CD14-positive monocyte (primary cell): Measurements from ENCODE around the gene LIG4. TPM values are rescaled to one million over a fixed set of nuclear protein-coding genes. Genes with fewer than 3 reads are reported as not detected.

Experiments
- DNase-seq, 3 donors: peaks; one replicate each; pipeline ENCODE4 v3.0.0-alpha.2; 2011 to 2022
- H2AFZ ChIP-seq: 2 replicates; pipeline ENCODE4 v1.6.0; 2012; ENCODE audit warnings: mild to moderate bottlenecking, low read depth, low read length, inconsistent platforms; ENCODE audit not compliant: insufficient read depth, poor library complexity, severe bottlenecking
- H3K27ac ChIP-seq, 2 donors: 1 replicate in 1 of 2; 2 replicates in 1 of 2; pipeline ENCODE4 v1.5.1; 2012 to 2013; ENCODE audit warnings: low read length in 2 of 2, control low read depth in 1 of 2, inconsistent platforms in 1 of 2, low read depth in 1 of 2, mild to moderate bottlenecking in 1 of 2
- H3K27me3 ChIP-seq, 2 donors: one replicate each; pipeline versions ENCODE4 v1.6.0 to v1.6.1; 2011 to 2013; ENCODE audit warnings: low read length in 2 of 2; ENCODE audit not compliant: control insufficient read depth in 2 of 2, insufficient read depth in 2 of 2
- H3K36me3 ChIP-seq, 2 donors: replicated peaks in 1 of 2; 1 replicate in 1 of 2; 2 replicates in 1 of 2; pipeline versions ENCODE4 v1.5.1 to v1.6.1; 2012 to 2013; ENCODE audit warnings: low read length in 2 of 2, control low read depth in 1 of 2, inconsistent platforms in 1 of 2, mild to moderate bottlenecking in 1 of 2; ENCODE audit not compliant: insufficient read depth in 2 of 2, control insufficient read depth in 1 of 2
- H3K4me1 ChIP-seq, 2 donors: 1 replicate in 1 of 2; 2 replicates in 1 of 2; pipeline versions ENCODE4 v1.5.1 to v1.6.1; 2012 to 2013; ENCODE audit warnings: low read length in 2 of 2, control low read depth in 1 of 2, inconsistent platforms in 1 of 2, mild to moderate bottlenecking in 1 of 2, moderate library complexity in 1 of 2; ENCODE audit not compliant: insufficient read depth in 2 of 2, control insufficient read depth in 1 of 2
- H3K4me2 ChIP-seq: replicated peaks from 2 replicates; pipeline ENCODE3; 2012; ENCODE audit warnings: low read length, moderate library complexity, mild to moderate bottlenecking; ENCODE audit not compliant: poor library complexity, severe bottlenecking; ENCODE audit errors: extremely low read depth
- H3K4me3 ChIP-seq, 3 experiments: fragments of 200-600 bp in 1 of 3; sonication (generic) in 1 of 3; replicated peaks in 1 of 3; 1 replicate in 2 of 3; 2 replicates in 1 of 3; pipeline ENCODE4 v1.5.1; 2011 to 2013; ENCODE audit warnings: low read length in 3 of 3, mild to moderate bottlenecking in 3 of 3, control low read depth in 2 of 3, low read depth in 2 of 3, inconsistent platforms in 1 of 3, moderate library complexity in 1 of 3
- H3K79me2 ChIP-seq: 2 replicates; pipeline ENCODE4 v1.6.0; 2012; ENCODE audit warnings: mild to moderate bottlenecking, control low read depth, inconsistent platforms, low read length, moderate library complexity; ENCODE audit not compliant: insufficient read depth
- H3K9ac ChIP-seq: 2 replicates; pipeline ENCODE4 v1.6.0; 2017; ENCODE audit warnings: low read length, mild to moderate bottlenecking; ENCODE audit not compliant: insufficient read depth, poor library complexity, severe bottlenecking
- H3K9me3 ChIP-seq, 2 donors: replicated peaks in 1 of 2; 1 replicate in 1 of 2; 2 replicates in 1 of 2; pipeline versions ENCODE4 v1.5.1 to v1.6.1; 2012 to 2013; ENCODE audit warnings: low read length in 2 of 2, control low read depth in 1 of 2; ENCODE audit not compliant: control insufficient read depth in 1 of 2, insufficient read depth in 1 of 2
- H4K20me1 ChIP-seq: 2 replicates; pipeline ENCODE4 v1.6.0; 2012; ENCODE audit warnings: mild to moderate bottlenecking, low read length, control low read depth, moderate library complexity; ENCODE audit not compliant: insufficient read depth
- H3K27ac Mint-ChIP-seq, 7 donors: one replicate each; pipeline ENCODE4 v1.8.0; 2020; ENCODE audit warnings: mild to moderate bottlenecking in 7 of 7, mixed read lengths in 7 of 7, moderate library complexity in 6 of 7, inconsistent platforms in 2 of 7
- H3K27me3 Mint-ChIP-seq, 3 donors: one replicate each; pipeline ENCODE4 v1.8.0; 2021 to 2022; ENCODE audit warnings: low read depth in 3 of 3, mild to moderate bottlenecking in 3 of 3, mixed read lengths in 3 of 3, moderate library complexity in 3 of 3, inconsistent platforms in 1 of 3
- H3K36me3 Mint-ChIP-seq, 2 donors: one replicate each; pipeline ENCODE4 v1.8.0; 2020; ENCODE audit warnings: mixed read lengths in 2 of 2, inconsistent platforms in 1 of 2, mild to moderate bottlenecking in 1 of 2
- H3K4me1 Mint-ChIP-seq: one replicate; pipeline ENCODE4 v1.8.0; 2020; ENCODE audit warnings: mild to moderate bottlenecking, mixed read lengths
- H3K4me3 Mint-ChIP-seq, 2 donors: one replicate each; pipeline ENCODE4 v1.8.0; 2020; ENCODE audit warnings: mild to moderate bottlenecking in 2 of 2, mixed read lengths in 2 of 2, moderate library complexity in 1 of 2
- H3K9me3 Mint-ChIP-seq, 7 donors: one replicate each; pipeline ENCODE4 v1.8.0; 2020 to 2022; ENCODE audit warnings: mixed read lengths in 7 of 7, mild to moderate bottlenecking in 6 of 7, moderate library complexity in 6 of 7, inconsistent platforms in 2 of 7
- WGBS: methylation state at CpG from one replicate; pipeline ENCODE4 v1.1.5; 2013; ENCODE audit warnings: missing lambda C conversion rate; ENCODE audit not compliant: insufficient coverage; 5-methylcytosine and 5-hydroxymethylcytosine counted together
- intact Hi-C, 2 donors: fragments of 100-400 bp; cut with micrococcal nuclease; formaldehyde crosslinking; loops; one replicate each; pipeline versions ENCODE4 v1.15.0 to v1.15.1; 2023
- polyA plus RNA-seq, 3 donors: library from polyadenylated mRNA; depleted of rRNA in 1 of 3; unstranded in 2 of 3; stranded (reverse) in 1 of 3; fragments of 300-500 nt in 2 of 3; fragments of >200 nt in 1 of 3; fragmentation: Illumina TruSeq in 2 of 3; gene quantifications; 1 replicate in 2 of 3; 2 replicates in 1 of 3; pipeline ENCODE4 v1.2.3, GENCODE V29; 2012 to 2021
- TF ChIP-seq, protein P1 (sequence below): fragments of 200-600 bp; IDR thresholded peaks from one replicate; pipeline ENCODE4 v1.8.0; 2022; ENCODE audit warnings: antibody characterized with exemption, mild to moderate bottlenecking

LIG4 gene
- polyA plus RNA-seq, 3 donors = 3.7 to 6.2 (median 5.2) TPM

DNA sequence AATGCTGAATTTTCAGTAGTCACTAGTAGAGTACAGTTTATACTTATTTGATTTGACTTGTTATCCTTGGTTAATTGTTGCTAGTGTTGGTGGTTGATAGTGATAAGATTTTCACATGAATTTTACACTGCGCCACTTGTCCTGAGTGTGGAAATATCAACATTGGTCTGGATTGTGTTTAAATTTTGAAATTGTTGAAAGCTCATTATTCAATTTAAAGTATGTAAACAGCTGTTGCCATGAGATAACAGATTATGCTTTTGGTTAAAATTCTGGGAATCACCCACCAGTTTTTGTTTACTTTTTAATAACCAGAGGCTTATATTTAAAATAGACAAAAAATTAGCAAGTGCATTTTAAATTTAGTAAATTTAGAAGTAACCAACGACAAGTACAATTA is 41.9 kb upstream of the LIG4 start:
- H3K36me3 Mint-ChIP-seq = peaks cover 9 to 13% of the 10 kb centered on the region in 2 donors
- no peak overlapping the region for H3K4me3 ChIP-seq
- no peaks in the 10 kb centered on the region for H3K9me3 ChIP-seq
- H3K4me2 ChIP-seq = no peak overlapping the region
- H3K4me3 Mint-ChIP-seq = no peak overlapping the region
- DNase-seq = no peak
- no peaks in the 10 kb centered on the region for H3K27me3 Mint-ChIP-seq
- no peak overlapping the region for H3K27ac ChIP-seq
- H4K20me1 ChIP-seq = no peaks in the 10 kb centered on the region
- TF ChIP-seq, protein P1, sequence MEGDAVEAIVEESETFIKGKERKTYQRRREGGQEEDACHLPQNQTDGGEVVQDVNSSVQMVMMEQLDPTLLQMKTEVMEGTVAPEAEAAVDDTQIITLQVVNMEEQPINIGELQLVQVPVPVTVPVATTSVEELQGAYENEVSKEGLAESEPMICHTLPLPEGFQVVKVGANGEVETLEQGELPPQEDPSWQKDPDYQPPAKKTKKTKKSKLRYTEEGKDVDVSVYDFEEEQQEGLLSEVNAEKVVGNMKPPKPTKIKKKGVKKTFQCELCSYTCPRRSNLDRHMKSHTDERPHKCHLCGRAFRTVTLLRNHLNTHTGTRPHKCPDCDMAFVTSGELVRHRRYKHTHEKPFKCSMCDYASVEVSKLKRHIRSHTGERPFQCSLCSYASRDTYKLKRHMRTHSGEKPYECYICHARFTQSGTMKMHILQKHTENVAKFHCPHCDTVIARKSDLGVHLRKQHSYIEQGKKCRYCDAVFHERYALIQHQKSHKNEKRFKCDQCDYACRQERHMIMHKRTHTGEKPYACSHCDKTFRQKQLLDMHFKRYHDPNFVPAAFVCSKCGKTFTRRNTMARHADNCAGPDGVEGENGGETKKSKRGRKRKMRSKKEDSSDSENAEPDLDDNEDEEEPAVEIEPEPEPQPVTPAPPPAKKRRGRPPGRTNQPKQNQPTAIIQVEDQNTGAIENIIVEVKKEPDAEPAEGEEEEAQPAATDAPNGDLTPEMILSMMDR = no peak
- no peaks in the 10 kb centered on the region for H3K4me1 ChIP-seq
- H3K79me2 ChIP-seq = no peaks in the 10 kb centered on the region
- intact Hi-C loops = no loop called here
- H3K27ac Mint-ChIP-seq = no peak overlapping the region
- H3K9ac ChIP-seq = no peak overlapping the region
- H3K36me3 ChIP-seq = no peaks in the 10 kb centered on the region
- H3K4me1 Mint-ChIP-seq = peaks cover 5% of the 10 kb centered on the region
- WGBS = 100% methylated on average over 1 of the region's 2 CpGs
- no peaks in the 10 kb centered on the region for H3K27me3 ChIP-seq
- no peak overlapping the region for H2AFZ ChIP-seq
- peaks cover 0 to 9% (median 5%) of the 10 kb centered on the region in 7 donors for H3K9me3 Mint-ChIP-seq

DNA sequence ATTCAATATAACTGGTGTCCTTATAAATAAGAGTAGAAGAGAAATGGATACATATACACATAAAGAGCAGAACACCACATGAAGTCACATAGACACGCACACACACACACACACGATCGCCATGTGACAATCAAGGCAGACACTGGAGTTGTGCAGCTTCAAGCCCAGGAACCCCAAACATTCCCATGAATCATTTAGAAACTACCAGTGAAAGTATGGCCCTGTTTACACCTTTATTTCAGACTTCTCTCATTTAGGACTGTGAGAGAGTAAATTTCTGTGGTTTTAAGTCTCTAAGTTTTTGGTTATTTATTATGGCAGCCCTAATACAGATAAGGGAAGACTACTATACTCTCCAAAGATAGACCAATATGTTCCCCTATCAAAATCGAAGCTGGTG is 33.8 kb upstream of the LIG4 start:
- H3K4me2 ChIP-seq = no peak overlapping the region
- H2AFZ ChIP-seq = no peak overlapping the region
- no peaks in the 10 kb centered on the region for H3K79me2 ChIP-seq
- no peak overlapping the region for H3K9ac ChIP-seq
- H3K9me3 ChIP-seq = peaks cover 0 to 12% of the 10 kb centered on the region in 2 donors
- Mint-ChIP-seq H3K9me3 (peaks cover 9 to 17% (median 11%) of the 10 kb centered on the region in 7 donors), H3K36me3 (peaks cover 3 to 5% of the 10 kb centered on the region in 2 donors), H3K27ac (no peak overlapping the region), H3K4me1 (no peaks in the 10 kb centered on the region), H3K27me3 (no peaks in the 10 kb centered on the region), H3K4me3 (no peak overlapping the region)
- intact Hi-C loops = no loop called here
- H3K27me3 ChIP-seq = no peaks in the 10 kb centered on the region
- no peaks in the 10 kb centered on the region for H3K4me1 ChIP-seq
- TF ChIP-seq, protein P1 = no peak
- DNase-seq = no peak
- no peak overlapping the region for H3K27ac ChIP-seq
- H4K20me1 ChIP-seq = no peaks in the 10 kb centered on the region
- 93% methylated on average over 3 of the region's 4 CpGs for WGBS
- no peak overlapping the region for H3K4me3 ChIP-seq
- H3K36me3 ChIP-seq = peaks cover 0 to 4% of the 10 kb centered on the region in 2 donors
